Right ventricle myocardium superior (tissue), 1 donor: Measurements from ENCODE around the gene NCL. TPM values are rescaled to one million over a fixed set of nuclear protein-coding genes. Genes with fewer than 3 reads are reported as not detected.
"Not testable (repeated sequence)": the region's sequence is repeated elsewhere in the genome, so short reads cannot be mapped to it uniquely, and the experiment has no call there.

Source experiments
- ATAC-seq: fragments of 200-7000 bp; cut with Tn5 transposase; one replicate; pipeline ENCODE4 v1.9.1; 2020; ENCODE audit warnings: mild to moderate bottlenecking; ENCODE audit not compliant: poor library complexity
- DNase-seq: peaks from one replicate; pipeline ENCODE4 v3.0.0-alpha.2; 2020
- intact Hi-C: fragments of 100-400 bp; cut with DNase I; formaldehyde crosslinking; loops from one replicate; pipeline ENCODE4 v1.11.2; 2022
- total RNA-seq: library from RNA; stranded (reverse); fragmentation: NEBNext Ultra II Directional; extraction: Animal tissue kit (Norgen Biotek cat#: 25700); gene quantifications from one replicate; pipeline ENCODE4 v1.2.1, GENCODE V29; 2021
- donor health status: DM: no; HTN: yes; CAD: no; lungs with severe emphysema.

The NCL gene
- total RNA-seq, 1 donor from 2014 or later = 190 TPM

- DNase-seq = no peak
- ATAC-seq = no peak
- intact Hi-C loops = loop anchor here (5.0 kb wide), 2 partner anchors 187 to 312 kb away; no protein-coding TSS in a partner anchor
These were observed 50.3 kb downstream of the NCL start for GRCh38 chr2:231413921-231414476.

- no peak for DNase-seq
- no peak for ATAC-seq
- intact Hi-C loops = loop anchor here (5.0 kb wide), 2 partner anchors 186 to 311 kb away; no protein-coding TSS in a partner anchor
These were observed 50.8 kb downstream of the NCL start for GRCh38 chr2:231413456-231413855.

- intact Hi-C loops = loop anchor here (5.0 kb wide), 2 partner anchors 185 to 310 kb away; no protein-coding TSS in a partner anchor
- DNase-seq = no peak
- ATAC-seq = peak; percentile 6
These were observed 51.7 kb downstream of the NCL start for GRCh38 chr2:231412618-231412963.

- ATAC-seq (peak; percentile 99), DNase-seq (peak; percentile 90)
- intact Hi-C loops = loop anchor here (5.0 kb wide), 2 partner anchors 185 to 310 kb away; no protein-coding TSS in a partner anchor
These were observed 52.3 kb downstream of the NCL start for GRCh38 chr2:231411831-231412617.

GRCh38 chr2:231411237-231411636 is 53.0 kb downstream of the NCL start:
- ATAC-seq (no peak), DNase-seq (no peak)
- intact Hi-C loops = loop anchor here (5.0 kb wide), 2 partner anchors 184 to 309 kb away; no protein-coding TSS in a partner anchor

GRCh38 chr2:231410293-231411004 is 53.8 kb downstream of the NCL start:
- ATAC-seq (no peak), DNase-seq (no peak)
- intact Hi-C loops = loop anchor here (5.0 kb wide), 2 partner anchors 183 to 308 kb away; no protein-coding TSS in a partner anchor

GRCh38 chr2:231409776-231410175 is 54.5 kb downstream of the NCL start:
- ATAC-seq = no peak
- no peak for DNase-seq
- intact Hi-C loops = loop anchor here (5.0 kb wide), 2 partner anchors 182 to 307 kb away; no protein-coding TSS in a partner anchor

- DNase-seq, intact Hi-C loops, ATAC-seq: not testable (repeated sequence)
These were observed 56.0 kb downstream of the NCL start for GRCh38 chr2:231408304-231408703.

- ATAC-seq, DNase-seq, intact Hi-C loops: not testable (repeated sequence)
These were observed 56.6 kb downstream of the NCL start for GRCh38 chr2:231407686-231408085.

GRCh38 chr2:231405601-231406367 is 58.5 kb downstream of the NCL start:
- DNase-seq, ATAC-seq, intact Hi-C loops: not testable (repeated sequence)

GRCh38 chr2:231404183-231404578 is 60.1 kb downstream of the NCL start:
- intact Hi-C loops, ATAC-seq, DNase-seq: not testable (repeated sequence)

Other genes with a start within 250 kb of the NCL start
- 7.7 TPM for gene B3GNT7, start 68.8 kb downstream of the NCL start, total RNA-seq
- 0.22 TPM for gene NMUR1, start 66.0 kb upstream of the NCL start, total RNA-seq
- gene TEX44, start 128.4 kb upstream of the NCL start, total RNA-seq = not detected
- gene PTMA, start 244.0 kb upstream of the NCL start, total RNA-seq = 195 TPM